Epithelial cell of esophagus (primary cell): ENCODE data around the gene GTPBP2.
A peak's percentile ranks its signal among the peaks of the same experiment; 100 is the strongest.

Experiments used
- DNase-seq: peaks from one replicate; pipeline ENCODE4 v3.0.0; 2010; ENCODE audit warnings: low read depth
- H3K4me3 ChIP-seq: 2 replicates; pipeline ENCODE4 v1.5.1; 2011; ENCODE audit warnings: mild to moderate bottlenecking, low read length, control low read depth
- TF ChIP-seq, protein P1 (sequence below): IDR thresholded peaks from 2 replicates; pipeline ENCODE4 v1.5.1; 2011; ENCODE audit warnings: low read depth, mild to moderate bottlenecking, low read length, control low read depth, inconsistent platforms; ENCODE audit not compliant: insufficient read depth; ENCODE audit errors: missing control alignments

GTPBP2 gene

DNA sequence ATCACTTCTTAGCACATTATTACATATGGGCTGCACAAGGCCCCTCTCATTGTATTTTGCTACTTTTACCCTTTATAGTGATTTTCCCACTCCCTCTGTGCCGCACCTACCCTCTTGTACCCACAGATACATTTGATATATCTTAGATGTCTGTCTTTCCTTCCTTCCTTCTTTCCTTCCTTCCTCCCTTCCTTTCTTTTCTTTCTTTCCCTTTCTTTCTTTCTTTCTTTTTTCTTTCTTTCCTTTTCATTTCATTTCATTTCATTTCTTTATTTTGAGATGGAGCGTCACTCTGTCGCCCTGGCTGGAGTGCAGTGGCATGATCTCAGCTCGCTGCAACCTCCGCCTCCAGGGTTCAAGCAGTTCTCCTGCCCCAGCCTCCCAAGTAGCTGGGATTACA lies 40.9 kb downstream of the GTPBP2 start:
- no peak overlapping the region for H3K4me3 ChIP-seq
- DNase-seq: no peak
- TF ChIP-seq, protein P1, sequence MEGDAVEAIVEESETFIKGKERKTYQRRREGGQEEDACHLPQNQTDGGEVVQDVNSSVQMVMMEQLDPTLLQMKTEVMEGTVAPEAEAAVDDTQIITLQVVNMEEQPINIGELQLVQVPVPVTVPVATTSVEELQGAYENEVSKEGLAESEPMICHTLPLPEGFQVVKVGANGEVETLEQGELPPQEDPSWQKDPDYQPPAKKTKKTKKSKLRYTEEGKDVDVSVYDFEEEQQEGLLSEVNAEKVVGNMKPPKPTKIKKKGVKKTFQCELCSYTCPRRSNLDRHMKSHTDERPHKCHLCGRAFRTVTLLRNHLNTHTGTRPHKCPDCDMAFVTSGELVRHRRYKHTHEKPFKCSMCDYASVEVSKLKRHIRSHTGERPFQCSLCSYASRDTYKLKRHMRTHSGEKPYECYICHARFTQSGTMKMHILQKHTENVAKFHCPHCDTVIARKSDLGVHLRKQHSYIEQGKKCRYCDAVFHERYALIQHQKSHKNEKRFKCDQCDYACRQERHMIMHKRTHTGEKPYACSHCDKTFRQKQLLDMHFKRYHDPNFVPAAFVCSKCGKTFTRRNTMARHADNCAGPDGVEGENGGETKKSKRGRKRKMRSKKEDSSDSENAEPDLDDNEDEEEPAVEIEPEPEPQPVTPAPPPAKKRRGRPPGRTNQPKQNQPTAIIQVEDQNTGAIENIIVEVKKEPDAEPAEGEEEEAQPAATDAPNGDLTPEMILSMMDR: no peak

DNA sequence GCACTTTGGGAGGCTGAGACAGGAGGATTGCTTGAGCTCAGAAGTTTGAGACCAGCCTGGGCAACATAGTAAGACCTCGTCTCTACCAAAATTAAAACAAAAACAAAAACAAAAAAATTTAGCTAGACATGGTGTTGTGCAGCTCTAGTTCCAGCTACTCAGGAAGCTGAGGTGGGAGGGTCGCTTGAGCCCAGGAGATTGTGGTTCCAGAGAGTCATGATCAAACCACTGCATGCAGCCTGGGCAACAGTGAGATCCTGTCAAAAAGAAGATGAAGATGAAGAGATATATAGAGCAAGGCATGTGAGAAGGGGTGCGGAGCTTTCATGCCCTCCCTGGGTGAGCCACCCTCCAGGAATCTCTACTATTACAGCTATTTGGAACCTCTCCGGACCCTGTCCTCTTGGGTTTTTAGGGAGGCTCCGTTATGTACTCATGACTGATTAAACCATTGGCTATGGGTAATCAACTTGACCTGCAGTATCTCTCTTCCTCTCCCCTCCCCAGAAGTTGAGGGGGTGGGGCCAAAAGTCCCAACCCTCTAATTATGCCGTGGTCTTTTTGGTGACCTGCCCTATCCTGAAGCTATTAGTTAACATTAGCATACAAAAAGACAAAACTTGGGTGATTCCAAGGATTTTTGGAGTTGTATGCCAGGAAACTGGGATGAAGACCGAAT lies 44.0 kb downstream of the GTPBP2 start:
- TF ChIP-seq, protein P1: no peak
- no peak for DNase-seq
- H3K4me3 ChIP-seq: no peak overlapping the region

DNA sequence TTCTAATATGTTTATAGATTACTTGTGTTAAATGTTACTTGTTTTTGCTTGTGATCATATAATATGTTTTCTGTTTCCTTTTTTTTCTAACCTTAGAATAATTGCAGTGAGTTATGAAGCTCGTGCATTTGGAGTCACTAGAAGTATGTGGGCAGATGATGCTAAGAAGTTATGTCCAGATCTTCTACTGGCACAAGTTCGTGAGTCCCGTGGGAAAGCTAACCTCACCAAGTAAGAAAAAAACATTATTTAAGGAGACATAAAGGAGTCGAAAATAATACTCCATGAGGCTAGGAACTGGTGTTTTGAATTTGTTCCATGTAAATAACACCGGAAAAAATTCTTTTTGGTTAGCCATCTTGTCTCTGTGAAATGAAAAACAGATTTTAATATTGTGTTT lies 46.2 kb downstream of the GTPBP2 start:
- H3K4me3 ChIP-seq: no peak overlapping the region
- no peak for DNase-seq
- TF ChIP-seq, protein P1: no peak

DNA sequence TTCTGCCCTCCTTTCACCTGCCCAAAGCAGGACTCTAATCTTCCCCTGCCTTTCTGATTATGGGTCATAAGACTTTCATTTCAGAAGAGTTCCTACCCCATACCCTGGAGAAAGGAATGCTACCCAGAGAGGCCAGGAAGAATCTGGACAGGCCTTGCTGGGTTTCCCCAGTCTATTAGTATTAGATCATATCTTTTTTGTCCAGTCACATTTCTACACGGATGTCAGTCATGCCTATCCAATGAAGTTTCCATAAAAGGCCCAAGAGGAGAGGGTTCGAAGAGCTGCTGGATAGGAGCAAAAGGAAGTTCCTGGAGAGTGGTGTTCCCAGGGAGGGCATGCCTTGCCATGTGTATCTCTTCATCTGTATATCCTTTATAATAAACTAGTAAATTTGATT lies 49.9 kb downstream of the GTPBP2 start:
- TF ChIP-seq, protein P1: no peak
- peak; percentile 4 for DNase-seq
- peak overlapping the region; percentile 99 for H3K4me3 ChIP-seq

DNA sequence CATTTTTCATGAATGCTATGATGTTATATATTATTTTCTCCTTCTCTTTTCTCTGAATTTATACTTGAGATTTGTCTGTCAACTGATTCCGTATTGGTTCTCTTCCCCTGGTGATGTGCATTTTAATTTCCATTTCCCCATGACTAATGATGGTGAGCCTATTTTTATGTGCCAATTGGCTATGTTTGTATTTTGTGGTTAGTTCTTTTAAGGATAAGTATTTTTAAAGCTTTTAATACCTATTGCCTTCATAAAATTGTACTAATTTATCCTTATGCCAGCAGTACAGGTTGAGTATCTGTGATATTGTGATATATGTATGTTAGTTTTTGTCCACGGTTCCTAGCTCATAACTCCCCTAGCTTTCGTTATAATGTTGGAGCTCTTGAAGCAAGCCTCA lies 50.3 kb downstream of the GTPBP2 start:
- peak overlapping the region; percentile 99 for H3K4me3 ChIP-seq
- TF ChIP-seq, protein P1: no peak
- no peak for DNase-seq

DNA sequence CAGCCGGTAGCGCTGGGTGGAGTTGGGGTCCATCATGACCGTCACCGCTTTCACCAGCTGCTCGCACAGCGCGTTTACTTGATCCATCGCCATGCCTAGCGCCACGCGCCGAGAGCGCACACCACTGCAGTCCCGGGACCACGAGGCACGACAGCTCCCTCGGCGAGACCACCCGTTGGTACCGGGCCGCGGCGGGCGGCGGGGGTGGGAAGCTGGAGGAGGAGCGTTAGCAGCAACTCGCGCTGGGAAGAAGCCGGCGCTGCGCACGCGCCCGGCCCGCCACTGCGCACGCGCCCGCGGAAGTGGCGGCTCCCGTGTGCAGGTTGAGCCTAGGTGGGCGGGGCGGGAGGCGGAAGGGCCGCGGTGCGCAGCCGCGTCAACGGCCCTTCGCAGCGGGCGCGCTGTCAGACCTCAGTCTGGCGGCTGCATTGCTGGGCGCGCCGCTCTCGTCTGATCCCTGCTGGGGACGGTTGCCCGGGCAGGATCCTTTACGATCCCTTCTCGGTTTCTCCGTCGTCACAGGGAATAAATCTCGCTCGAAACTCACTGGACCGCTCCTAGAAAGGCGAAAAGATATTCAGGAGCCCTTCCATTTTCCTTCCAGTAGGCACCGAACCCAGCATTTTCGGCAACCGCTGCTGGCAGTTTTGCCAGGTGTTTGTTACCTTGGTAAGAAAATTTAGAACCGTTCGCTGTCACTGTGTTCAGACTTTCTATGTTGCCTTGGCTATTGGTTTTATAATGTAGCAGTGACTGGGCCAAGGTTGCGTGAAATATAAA lies 53.1 kb downstream of the GTPBP2 start, which contains the start of the genes POLH and XPO5:
TSS of gene POLH (plus strand) at position 414 of the 780 bp plus-strand sequence. CDS start 6,135 bp downstream, outside the sequence.
TSS of gene XPO5 (minus strand) at position 267 of the 780 bp plus-strand sequence. CDS start at position 93, 174 bp downstream.
- DNase-seq: peak; percentile 96
- TF ChIP-seq, protein P1: no peak
- H3K4me3 ChIP-seq: peak within 1 kb of the TSS; percentile 99
